Chondrocyte (in vitro differentiated cells): Measurements from ENCODE around the gene ABHD16A. TPM values are rescaled to one million over a fixed set of nuclear protein-coding genes. Genes with fewer than 3 reads are reported as not detected.

Experiments used
- DNase-seq: peaks from one replicate; pipeline ENCODE4 v3.0.0; 2021; ENCODE audit warnings: mixed read lengths, low spot score
- H3K27ac Mint-ChIP-seq: one replicate; pipeline ENCODE4 v1.8.0; 2021; ENCODE audit warnings: mild to moderate bottlenecking, moderate library complexity, mixed read lengths; ENCODE audit not compliant: unreplicated experiment
- H3K27me3 Mint-ChIP-seq: 2 replicates; pipeline ENCODE4 v1.8.0; 2021; ENCODE audit warnings: low read depth, mixed read lengths
- H3K36me3 Mint-ChIP-seq: 2 replicates; pipeline ENCODE4 v1.8.0; 2021; ENCODE audit warnings: low read depth, mixed read lengths
- H3K4me1 Mint-ChIP-seq: 2 replicates; pipeline ENCODE4 v1.8.0; 2021; ENCODE audit warnings: low read depth, mild to moderate bottlenecking, mixed read lengths
- H3K4me3 Mint-ChIP-seq: one replicate; pipeline ENCODE4 v1.8.0; 2021; ENCODE audit warnings: mild to moderate bottlenecking, moderate library complexity, mixed read lengths; ENCODE audit not compliant: unreplicated experiment
- H3K9me3 Mint-ChIP-seq: 2 replicates; pipeline ENCODE4 v1.8.0; 2021; ENCODE audit warnings: low read depth, mixed read lengths
- microRNA-seq: library from miRNA; unstranded; fragments of <30 nt; microRNA quantifications from one replicate; pipeline ENCODE4 v1.2.0, GENCODE V29; 2020; ENCODE audit warnings: borderline number of aligned reads
- total RNA-seq: library from RNA; stranded (reverse); gene quantifications from 3 replicates; pipeline ENCODE4 v1.2.1, GENCODE V29; 2021
- TF ChIP-seq, protein P1 (sequence below): fragments of 200-600 bp; sonication (generic); IDR thresholded peaks from 2 replicates; pipeline ENCODE4 v1.5.0; 2021; ENCODE audit warnings: antibody characterized with exemption, mild to moderate bottlenecking, moderate library complexity

The ABHD16A gene
- total RNA-seq, 1 donor from 2014 or later: 27.8 TPM

DNA sequence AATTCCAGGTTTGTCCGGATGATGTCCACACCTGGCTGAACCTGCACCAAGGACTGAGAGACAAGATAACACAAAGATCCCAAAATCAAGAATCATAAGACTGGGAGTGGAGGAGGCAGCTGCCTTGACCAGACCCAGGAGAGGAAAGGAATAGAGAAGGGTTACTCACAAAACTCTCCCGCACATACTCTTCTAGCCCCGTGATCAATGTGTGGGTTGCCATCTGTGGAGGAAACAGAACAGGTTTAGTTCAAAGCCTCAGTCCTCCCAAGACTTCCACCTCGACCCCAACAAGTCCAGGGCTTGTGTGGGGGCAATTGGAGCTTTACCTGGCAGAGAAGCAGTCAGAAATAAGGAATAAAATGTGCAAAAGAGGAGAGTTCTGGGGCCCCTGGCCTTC, 61.8 kb downstream of the ABHD16A start:
- H3K27me3 Mint-ChIP-seq: no peaks in the 10 kb centered on the region
- no peak for DNase-seq
- TF ChIP-seq, protein P1, sequence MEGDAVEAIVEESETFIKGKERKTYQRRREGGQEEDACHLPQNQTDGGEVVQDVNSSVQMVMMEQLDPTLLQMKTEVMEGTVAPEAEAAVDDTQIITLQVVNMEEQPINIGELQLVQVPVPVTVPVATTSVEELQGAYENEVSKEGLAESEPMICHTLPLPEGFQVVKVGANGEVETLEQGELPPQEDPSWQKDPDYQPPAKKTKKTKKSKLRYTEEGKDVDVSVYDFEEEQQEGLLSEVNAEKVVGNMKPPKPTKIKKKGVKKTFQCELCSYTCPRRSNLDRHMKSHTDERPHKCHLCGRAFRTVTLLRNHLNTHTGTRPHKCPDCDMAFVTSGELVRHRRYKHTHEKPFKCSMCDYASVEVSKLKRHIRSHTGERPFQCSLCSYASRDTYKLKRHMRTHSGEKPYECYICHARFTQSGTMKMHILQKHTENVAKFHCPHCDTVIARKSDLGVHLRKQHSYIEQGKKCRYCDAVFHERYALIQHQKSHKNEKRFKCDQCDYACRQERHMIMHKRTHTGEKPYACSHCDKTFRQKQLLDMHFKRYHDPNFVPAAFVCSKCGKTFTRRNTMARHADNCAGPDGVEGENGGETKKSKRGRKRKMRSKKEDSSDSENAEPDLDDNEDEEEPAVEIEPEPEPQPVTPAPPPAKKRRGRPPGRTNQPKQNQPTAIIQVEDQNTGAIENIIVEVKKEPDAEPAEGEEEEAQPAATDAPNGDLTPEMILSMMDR: no peak

DNA sequence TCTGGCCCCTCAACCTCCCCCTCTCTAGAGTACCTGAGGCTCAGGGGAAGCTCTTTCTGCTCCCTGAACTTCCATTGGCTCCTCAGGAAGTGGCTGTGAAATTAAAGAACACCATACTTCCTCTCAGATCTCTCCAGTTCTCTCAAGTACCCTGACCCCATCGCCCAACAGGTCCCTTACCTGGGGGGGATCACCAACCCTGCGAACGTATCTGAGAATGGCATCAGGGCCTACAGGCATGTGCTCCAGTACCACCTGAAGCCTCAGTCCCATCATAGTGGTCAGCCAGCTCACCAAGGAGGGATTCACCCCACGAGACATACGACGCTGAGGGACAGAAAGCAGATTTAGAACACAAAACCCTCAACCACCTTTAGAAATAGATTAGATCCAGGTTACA, 62.5 kb downstream of the ABHD16A start:
- Mint-ChIP-seq H3K27ac (no peak overlapping the region), H3K9me3 (no peaks in the 10 kb centered on the region), H3K4me3 (no peak overlapping the region), H3K27me3 (no peaks in the 10 kb centered on the region), H3K4me1 (no peaks in the 10 kb centered on the region), H3K36me3 (peaks cover 38% of the 10 kb centered on the region)
- no peak for DNase-seq
- TF ChIP-seq, protein P1: no peak

More for the DNA sequence above, 61.8 kb downstream of the ABHD16A start:
- no peaks in the 10 kb centered on the region for H3K9me3 Mint-ChIP-seq
- H3K36me3 Mint-ChIP-seq: peaks cover 36% of the 10 kb centered on the region
- H3K4me3 Mint-ChIP-seq: no peak overlapping the region
- H3K4me1 Mint-ChIP-seq: no peaks in the 10 kb centered on the region
- no peak overlapping the region for H3K27ac Mint-ChIP-seq

DNA sequence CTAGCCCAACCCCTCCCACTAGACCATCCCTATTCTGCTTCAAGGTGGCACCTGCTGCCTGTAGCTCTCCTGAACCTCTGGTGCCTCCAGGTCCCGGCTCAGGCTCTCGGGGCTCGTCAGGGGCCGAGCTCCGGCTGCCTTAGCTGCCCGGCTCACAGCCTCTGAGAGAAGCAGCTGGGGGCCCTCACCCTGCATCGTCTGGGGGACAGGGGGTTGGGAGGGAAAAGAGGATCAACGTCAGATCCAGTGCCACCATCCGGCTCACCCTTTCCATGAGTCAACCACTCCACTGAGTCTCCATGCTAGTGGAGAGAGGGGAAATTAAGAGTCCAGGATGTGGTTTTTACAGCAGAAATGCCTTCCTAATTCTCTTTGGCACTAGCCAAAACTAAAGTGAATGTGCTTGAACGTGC, 63.7 kb downstream of the ABHD16A start:
- Mint-ChIP-seq H3K36me3 (peaks cover 34% of the 10 kb centered on the region), H3K27ac (peak overlapping the region; percentile 10), H3K4me1 (no peaks in the 10 kb centered on the region), H3K9me3 (no peaks in the 10 kb centered on the region), H3K27me3 (no peaks in the 10 kb centered on the region), H3K4me3 (no peak overlapping the region)
- DNase-seq: no peak
- TF ChIP-seq, protein P1: no peak

DNA sequence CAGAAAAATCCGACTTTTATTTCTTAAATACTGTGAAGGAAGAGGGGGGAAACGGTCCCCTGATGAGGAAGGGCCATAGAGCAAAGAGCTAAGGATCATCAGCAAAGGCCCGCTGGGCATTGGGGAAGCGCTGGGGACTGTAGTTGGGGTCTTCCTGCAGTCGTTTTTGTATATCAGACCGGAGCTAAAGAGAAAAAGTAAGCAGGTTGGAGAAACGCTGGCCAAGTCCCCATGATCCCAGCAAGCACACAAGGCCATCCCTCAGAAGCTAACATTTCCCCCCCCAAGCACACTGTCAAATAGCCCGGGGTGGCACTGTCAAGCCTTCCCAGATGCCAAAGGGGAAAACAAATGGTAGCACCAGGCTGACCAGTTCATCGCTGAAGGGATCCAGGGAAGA, 64.1 kb downstream of the ABHD16A start:
- H3K4me1 Mint-ChIP-seq: no peaks in the 10 kb centered on the region
- H3K27me3 Mint-ChIP-seq: no peaks in the 10 kb centered on the region
- H3K27ac Mint-ChIP-seq: peak overlapping the region; percentile 45
- TF ChIP-seq, protein P1: no peak
- H3K4me3 Mint-ChIP-seq: no peak overlapping the region
- no peak for DNase-seq
- peaks cover 35% of the 10 kb centered on the region for H3K36me3 Mint-ChIP-seq
- H3K9me3 Mint-ChIP-seq: no peaks in the 10 kb centered on the region

Small RNAs within 50 kb of the gene (microRNA-seq; reads per million reads assigned to microRNA genes)
- not detected for gene MIR4646

Other genes starting within 250 kb of the ABHD16A start
- gene MICB, start 205.2 kb downstream of the ABHD16A start, total RNA-seq: 7.8 to 9.4 TPM (median 9.0 TPM) in 3 replicates
- not detected in 3 replicates for gene MCCD1, start 174.4 kb downstream of the ABHD16A start, total RNA-seq
- 222 to 230 TPM (median 227 TPM) in 3 replicates for gene DDX39B, start 161.3 kb downstream of the ABHD16A start, total RNA-seq
- 2.4 to 4.1 TPM (median 3.0 TPM) in 3 replicates for gene ATP6V1G2, start 156.7 kb downstream of the ABHD16A start, total RNA-seq
- 21.2 to 30.1 TPM (median 29.6 TPM) in 3 replicates for gene NFKBIL1, start 155.7 kb downstream of the ABHD16A start, total RNA-seq
- gene LTA, start 131.0 kb downstream of the ABHD16A start, total RNA-seq: not detected in 3 replicates
- not detected in 3 replicates for gene TNF, start 127.8 kb downstream of the ABHD16A start, total RNA-seq
- not detected in 3 replicates for gene LTB, start 120.9 kb downstream of the ABHD16A start, total RNA-seq
- not detected in 3 replicates for gene LST1, start 117.0 kb downstream of the ABHD16A start, total RNA-seq
- not detected in 3 replicates for gene NCR3, start 110.3 kb downstream of the ABHD16A start, total RNA-seq
- gene AIF1, start 88.1 kb downstream of the ABHD16A start, total RNA-seq: not detected in 3 replicates
- gene PRRC2A, start 82.6 kb downstream of the ABHD16A start, total RNA-seq: 156 to 185 TPM (median 157 TPM) in 3 replicates
- gene BAG6, start 50.7 kb downstream of the ABHD16A start, total RNA-seq: 253 to 308 TPM (median 262 TPM) in 3 replicates
- gene APOM, start 47.4 kb downstream of the ABHD16A start, total RNA-seq: 0.85 to 1.2 TPM in 2 of 3 replicates, not detected in the other
- gene C6orf47, start 42.5 kb downstream of the ABHD16A start, total RNA-seq: 19.1 to 20.3 TPM (median 20.2 TPM) in 3 replicates
- gene GPANK1, start 38.3 kb downstream of the ABHD16A start, total RNA-seq: 12.0 to 15.4 TPM (median 13.9 TPM) in 3 replicates
- 116 to 126 TPM (median 122 TPM) in 3 replicates for gene CSNK2B, start 37.2 kb downstream of the ABHD16A start, total RNA-seq
- gene LY6G5B, start 33.3 kb downstream of the ABHD16A start, total RNA-seq: 10.2 to 14.3 TPM (median 11.7 TPM) in 3 replicates
- 1.3 to 3.6 TPM (median 2.4 TPM) in 3 replicates for gene LY6G5C, start 22.3 kb downstream of the ABHD16A start, total RNA-seq
- gene LY6G6F, start 3.5 kb upstream of the ABHD16A start, total RNA-seq: not detected in 3 replicates
- not detected in 3 replicates for gene LY6G6D, start 12.0 kb upstream of the ABHD16A start, total RNA-seq
- 0.30 TPM in 1 of 3 replicates, not detected in the others for gene LY6G6C, start 18.4 kb upstream of the ABHD16A start, total RNA-seq
- gene MPIG6B, start 20.0 kb upstream of the ABHD16A start, total RNA-seq: not detected in 3 replicates
- 66.4 to 99.6 TPM (median 95.7 TPM) in 3 replicates for gene DDAH2, start 26.0 kb upstream of the ABHD16A start, total RNA-seq
- 256 to 328 TPM (median 317 TPM) in 3 replicates for gene CLIC1, start 33.2 kb upstream of the ABHD16A start, total RNA-seq
- 8.4 to 17.4 TPM (median 9.4 TPM) in 3 replicates for gene MSH5, start 36.7 kb upstream of the ABHD16A start, total RNA-seq
- gene SAPCD1, start 59.3 kb upstream of the ABHD16A start, total RNA-seq: 1.3 to 2.4 TPM (median 1.4 TPM) in 3 replicates
- 0.15 to 0.62 TPM (median 0.17 TPM) in 3 replicates for gene VWA7, start 74.0 kb upstream of the ABHD16A start, total RNA-seq
- gene VARS1, start 92.4 kb upstream of the ABHD16A start, total RNA-seq: 71.1 to 101 TPM (median 71.9 TPM) in 3 replicates
- gene LSM2, start 103.6 kb upstream of the ABHD16A start, total RNA-seq: 35.0 to 42.5 TPM (median 35.7 TPM) in 3 replicates
- 0.89 to 1.5 TPM (median 1.00 TPM) in 3 replicates for gene HSPA1L, start 112.0 kb upstream of the ABHD16A start, total RNA-seq
- gene HSPA1A, start 112.2 kb upstream of the ABHD16A start, total RNA-seq: 23.0 to 46.3 TPM (median 46.2 TPM) in 3 replicates
- 46.8 to 57.9 TPM (median 50.4 TPM) in 3 replicates for gene HSPA1B, start 124.4 kb upstream of the ABHD16A start, total RNA-seq
- gene NEU1, start 159.5 kb upstream of the ABHD16A start, total RNA-seq: 63.8 to 67.5 TPM (median 64.2 TPM) in 3 replicates
- not detected in 3 replicates for gene SLC44A4, start 175.7 kb upstream of the ABHD16A start, total RNA-seq
- gene EHMT2, start 194.4 kb upstream of the ABHD16A start, total RNA-seq: 37.7 to 53.0 TPM (median 40.0 TPM) in 3 replicates
- 6.3 to 7.6 TPM (median 6.7 TPM) in 3 replicates for gene ZBTB12, start 198.8 kb upstream of the ABHD16A start, total RNA-seq
- gene C2, start 224.4 kb upstream of the ABHD16A start, total RNA-seq: 0.52 to 1.5 TPM (median 0.56 TPM) in 3 replicates
- gene CFB, start 242.8 kb upstream of the ABHD16A start, total RNA-seq: 2.3 to 3.2 TPM (median 2.6 TPM) in 3 replicates